ENCODE data around the gene FRMPD2.

GRCh38 chr10:48284811-48285210 is 10.3 kb upstream of the FRMPD2 start:
- TF ChIP-seq, protein P1, sequence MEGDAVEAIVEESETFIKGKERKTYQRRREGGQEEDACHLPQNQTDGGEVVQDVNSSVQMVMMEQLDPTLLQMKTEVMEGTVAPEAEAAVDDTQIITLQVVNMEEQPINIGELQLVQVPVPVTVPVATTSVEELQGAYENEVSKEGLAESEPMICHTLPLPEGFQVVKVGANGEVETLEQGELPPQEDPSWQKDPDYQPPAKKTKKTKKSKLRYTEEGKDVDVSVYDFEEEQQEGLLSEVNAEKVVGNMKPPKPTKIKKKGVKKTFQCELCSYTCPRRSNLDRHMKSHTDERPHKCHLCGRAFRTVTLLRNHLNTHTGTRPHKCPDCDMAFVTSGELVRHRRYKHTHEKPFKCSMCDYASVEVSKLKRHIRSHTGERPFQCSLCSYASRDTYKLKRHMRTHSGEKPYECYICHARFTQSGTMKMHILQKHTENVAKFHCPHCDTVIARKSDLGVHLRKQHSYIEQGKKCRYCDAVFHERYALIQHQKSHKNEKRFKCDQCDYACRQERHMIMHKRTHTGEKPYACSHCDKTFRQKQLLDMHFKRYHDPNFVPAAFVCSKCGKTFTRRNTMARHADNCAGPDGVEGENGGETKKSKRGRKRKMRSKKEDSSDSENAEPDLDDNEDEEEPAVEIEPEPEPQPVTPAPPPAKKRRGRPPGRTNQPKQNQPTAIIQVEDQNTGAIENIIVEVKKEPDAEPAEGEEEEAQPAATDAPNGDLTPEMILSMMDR (conservative IDR thresholded peaks at IDR 0.05; ENCODE audit: low read depth in 2 of 2) = no peak
- no peak for TF ChIP-seq REST (IDR thresholded peaks at IDR 0.05; ENCODE audit: unreplicated experiment)

All from GM23338 (cell line).